ENCODE results near the gene FASN. TPM values are rescaled to one million over a fixed set of nuclear protein-coding genes. Genes with fewer than 3 reads are reported as not detected.

The FASN gene
- polyA plus RNA-seq, 3 donors = 32.1 to 58.6 (median 50.4) TPM

DNA sequence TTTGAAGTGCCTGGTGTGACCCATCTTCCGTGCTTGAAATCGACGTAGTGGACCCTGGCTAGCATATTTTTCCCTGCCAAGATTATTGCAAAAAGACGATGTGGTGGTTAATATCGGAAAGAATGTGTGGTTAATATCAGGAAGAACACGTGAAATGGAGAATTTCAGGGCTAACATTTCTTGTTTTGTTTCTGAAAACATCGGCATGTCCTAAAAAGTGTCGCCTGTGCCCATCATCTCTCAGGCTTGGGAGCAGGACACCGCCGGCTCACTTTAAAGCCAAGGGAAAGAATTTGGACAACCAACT, 60.2 kb downstream of the FASN start:
- no peak for DNase-seq (ENCODE audit: extremely low read depth in 1 of 11, low read depth in 9 of 11, low spot score in 4 of 11)

GRCh38 chr17:82037092-82037888, 60.7 kb downstream of the FASN start, which contains the start of gene DCXR:
Gene DCXR, minus strand, starts transcription at chr17:82037697. Its CDS starts 15 bp downstream, at chr17:82037682.
- peak; percentile 80 to 96 (median 91) for DNase-seq (ENCODE audit: extremely low read depth in 1 of 11, low read depth in 9 of 11, low spot score in 4 of 11)

- no peak for DNase-seq (ENCODE audit: extremely low read depth in 1 of 11, low read depth in 9 of 11, low spot score in 4 of 11)
These were observed 61.4 kb downstream of the FASN start for GRCh38 chr17:82036634-82037091.

DNA sequence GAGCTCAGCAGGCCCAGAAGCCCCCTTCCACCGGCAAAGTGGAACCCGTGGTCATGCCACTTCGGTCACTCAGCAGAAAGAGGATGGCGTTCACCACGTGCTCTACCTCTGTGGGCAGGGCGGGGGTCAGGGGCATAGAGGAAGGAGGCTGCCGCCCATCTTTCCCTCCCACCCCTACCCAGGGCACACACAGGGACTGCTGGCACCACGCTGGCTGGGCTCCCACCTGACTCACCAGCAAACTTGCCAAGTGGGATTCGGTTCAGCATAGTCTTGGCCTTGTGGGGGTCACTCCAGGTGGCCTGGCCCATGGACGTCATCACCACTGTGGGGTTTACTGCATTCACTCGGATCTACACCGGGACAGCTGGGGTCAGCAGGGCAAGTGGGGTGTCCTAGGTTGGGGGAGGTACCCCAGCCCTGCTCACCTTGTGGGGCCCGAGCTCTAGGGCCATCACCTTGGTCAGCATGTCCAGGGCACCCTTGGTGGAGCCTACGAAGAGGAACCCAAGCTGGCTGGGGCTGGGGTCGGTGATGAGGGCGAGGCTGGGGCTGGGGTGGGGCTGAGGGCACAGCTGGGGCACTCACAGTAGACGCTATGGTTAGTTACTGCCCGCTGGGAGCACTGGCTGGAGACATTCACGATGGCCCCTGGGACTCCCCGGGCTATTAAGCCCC, 61.9 kb downstream of the FASN start:
- DNase-seq (ENCODE audit: extremely low read depth in 1 of 11, low read depth in 9 of 11, low spot score in 4 of 11) = no peak

- DNase-seq (ENCODE audit: extremely low read depth in 1 of 11, low read depth in 9 of 11, low spot score in 4 of 11) = no peak
These were observed 62.5 kb downstream of the FASN start for GRCh38 chr17:82035488-82035887.

DNA sequence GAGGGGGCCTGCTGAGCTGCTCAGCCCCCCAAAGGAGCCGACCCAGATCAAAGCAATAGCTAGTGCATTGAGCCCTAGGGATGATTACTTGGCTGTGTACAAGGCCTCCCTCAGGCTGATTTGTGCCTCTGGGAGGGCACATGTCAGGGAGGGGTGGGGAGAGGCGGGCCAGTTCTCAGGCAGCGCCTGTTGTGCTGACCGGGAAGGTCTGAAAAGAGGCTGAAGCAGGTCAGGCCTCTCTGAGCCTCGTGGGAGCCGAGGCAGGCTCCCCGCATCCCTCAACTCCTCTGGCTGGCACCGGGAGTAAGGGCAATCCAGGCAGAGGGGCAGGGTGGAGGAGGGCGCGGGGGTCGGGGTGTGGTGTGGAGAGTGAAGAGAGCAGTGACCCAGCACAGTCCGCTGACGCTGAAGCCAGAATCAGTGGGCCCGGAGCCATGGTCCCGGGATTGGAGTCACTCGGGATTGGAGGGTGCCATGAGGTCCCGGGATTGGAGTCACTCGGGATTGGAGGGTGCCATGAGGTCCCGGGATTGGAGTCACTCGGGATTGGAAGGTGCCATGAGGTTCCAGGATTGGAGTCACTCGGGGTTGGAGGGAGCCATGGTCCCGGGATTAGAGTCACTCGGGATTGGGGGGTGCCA, 63.5 kb downstream of the FASN start:
- DNase-seq (ENCODE audit: extremely low read depth in 1 of 11, low read depth in 9 of 11, low spot score in 4 of 11) = no peak

DNA sequence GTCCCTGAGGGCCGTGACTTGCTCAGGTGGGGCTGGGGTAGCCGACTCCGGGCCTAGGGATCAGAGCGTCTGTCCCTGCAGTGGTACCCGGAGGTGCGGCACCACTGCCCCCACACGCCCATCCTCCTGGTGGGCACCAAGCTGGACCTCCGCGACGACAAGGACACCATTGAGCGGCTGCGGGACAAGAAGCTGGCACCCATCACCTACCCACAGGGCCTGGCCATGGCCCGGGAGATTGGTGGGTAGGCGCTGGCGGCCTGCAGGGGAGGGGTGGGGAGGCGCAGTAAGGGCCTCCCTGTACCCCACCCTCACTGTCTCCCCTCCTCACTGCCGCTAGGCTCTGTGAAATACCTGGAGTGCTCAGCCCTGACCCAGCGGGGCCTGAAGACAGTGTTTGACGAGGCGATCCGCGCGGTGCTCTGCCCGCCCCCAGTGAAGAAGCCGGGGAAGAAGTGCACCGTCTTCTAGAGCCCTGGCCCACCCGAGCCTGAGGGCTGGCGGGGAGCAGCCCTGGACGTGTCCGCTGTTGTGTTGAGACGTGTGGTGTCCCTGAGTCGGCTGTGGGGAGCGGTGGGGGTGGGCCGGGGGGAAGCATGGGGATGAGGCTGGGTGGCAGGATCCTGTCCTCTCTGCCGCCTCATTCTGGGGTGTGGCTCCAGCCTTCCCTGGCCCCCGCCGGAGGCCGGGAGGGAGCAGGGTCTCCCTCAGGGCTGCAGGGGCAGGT, 64.5 kb downstream of the FASN start:
- no peak for DNase-seq (ENCODE audit: extremely low read depth in 1 of 11, low read depth in 9 of 11, low spot score in 4 of 11)

GRCh38 chr17:82031885-82032627, 66.0 kb downstream of the FASN start:
- no peak for DNase-seq (ENCODE audit: extremely low read depth in 1 of 11, low read depth in 9 of 11, low spot score in 4 of 11)

GRCh38 chr17:82031303-82031884, 66.6 kb downstream of the FASN start, which contains the start of gene RAC3:
Gene RAC3, plus strand, starts transcription at chr17:82031678. Its CDS starts 84 bp downstream, at chr17:82031762.
- no peak for DNase-seq (ENCODE audit: extremely low read depth in 1 of 11, low read depth in 9 of 11, low spot score in 4 of 11)

GRCh38 chr17:82030470-82031302, 67.3 kb downstream of the FASN start:
- DNase-seq (ENCODE audit: extremely low read depth in 1 of 11, low read depth in 9 of 11, low spot score in 4 of 11) = peak in 6 of 11 donors; percentile 60 to 72 (median 67)

GRCh38 chr17:82029990-82030469, 68.0 kb downstream of the FASN start:
- DNase-seq (ENCODE audit: extremely low read depth in 1 of 11, low read depth in 9 of 11, low spot score in 4 of 11) = no peak

GRCh38 chr17:82029391-82029790, 68.6 kb downstream of the FASN start:
- no peak for DNase-seq (ENCODE audit: extremely low read depth in 1 of 11, low read depth in 9 of 11, low spot score in 4 of 11)

DNA sequence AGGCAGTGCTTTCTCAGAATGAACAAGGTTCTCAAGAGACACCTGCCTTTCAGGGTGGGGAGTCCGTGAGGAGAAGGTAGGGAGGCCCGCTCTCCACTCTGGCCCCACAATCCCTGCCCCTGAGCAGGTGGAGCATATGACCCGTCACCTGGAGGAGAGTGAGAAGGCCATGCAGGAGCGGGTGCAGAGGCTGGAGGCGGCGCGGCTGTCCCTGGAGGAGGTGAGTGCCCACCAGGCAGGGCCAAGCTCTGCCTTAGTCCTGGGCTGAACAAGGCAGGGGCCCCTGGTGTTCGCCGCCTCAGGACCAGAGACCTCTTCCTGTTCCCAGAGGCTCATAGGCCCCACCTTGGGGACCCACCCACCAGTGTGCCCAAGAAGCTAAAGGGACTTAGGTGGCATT, 69.1 kb downstream of the FASN start:
- no peak for DNase-seq (ENCODE audit: extremely low read depth in 1 of 11, low read depth in 9 of 11, low spot score in 4 of 11)

All from renal cortex interstitium (tissue), 11 donors.